K562 (cell line): ENCODE results near the gene MIER2.

Experiments used
- ATF2 ChIP-seq: sonication (generic); formaldehyde crosslinking; IDR thresholded peaks from 2 replicates; pipeline ENCODE4 v1.8.1; 2022; ENCODE audit warnings: missing genetic modification reagents
- EZH2 ChIP-seq: IDR thresholded peaks from 2 replicates; pipeline ENCODE4 v1.6.1; 2012; ENCODE audit warnings: low read depth, mild to moderate bottlenecking, inconsistent platforms, low read length, borderline replicate concordance
- KLF10 ChIP-seq: fragments of 250-450 bp; sonication (Bioruptor Pico); IDR thresholded peaks from 2 replicates; pipeline ENCODE4 v1.6.1; 2021; ENCODE audit warnings: matching md5 sums
- KLF13 ChIP-seq: fragments of 450-650 bp; IDR thresholded peaks from 2 replicates; pipeline ENCODE4 v1.6.1; 2016; ENCODE audit warnings: missing genetic modification characterization, low read depth, mild to moderate bottlenecking, missing compliant biosample characterization, moderate library complexity, borderline replicate concordance
- POLR2AphosphoS5 ChIP-seq: IDR thresholded peaks from 2 replicates; pipeline ENCODE4 v1.6.1; 2011; ENCODE audit warnings: mild to moderate bottlenecking, low read depth, low read length, moderate library complexity; ENCODE audit not compliant: control insufficient read depth, insufficient read depth
- RB1 ChIP-seq: fragments of 450-650 bp; IDR thresholded peaks from 2 replicates; pipeline ENCODE4 v1.6.1; 2017; ENCODE audit warnings: low read depth, mild to moderate bottlenecking
- SMC3 ChIP-seq: conservative IDR thresholded peaks from 2 replicates; pipeline ENCODE4 v1.6.1; 2011; ENCODE audit warnings: low read depth, low read length, improper control_type of control experiment; ENCODE audit not compliant: insufficient read depth
- USF2 ChIP-seq: sonication (generic); formaldehyde crosslinking; IDR thresholded peaks from 2 replicates; pipeline ENCODE4 v1.5.0; 2020; ENCODE audit warnings: missing genetic modification reagents
- ZNF785 ChIP-seq: fragments of 250-450 bp; sonication (Bioruptor Pico); IDR thresholded peaks from 2 replicates; pipeline ENCODE4 v1.4.0; 2020; ENCODE audit warnings: mild to moderate bottlenecking
- TF ChIP-seq, protein P1 (sequence below): sonication (generic); formaldehyde crosslinking; IDR thresholded peaks from 2 replicates; pipeline ENCODE4 v1.8.0; 2022; ENCODE audit warnings: mild to moderate bottlenecking, missing genetic modification reagents
- TF ChIP-seq, protein P2 (sequence below): fragments of 250-450 bp; sonication (Bioruptor Pico); IDR thresholded peaks from 2 replicates; pipeline ENCODE4 v1.8.0; 2021; ENCODE audit warnings: moderate library complexity, mild to moderate bottlenecking, inconsistent platforms

- TF ChIP-seq KLF10 = no peak
- TF ChIP-seq, protein P1, sequence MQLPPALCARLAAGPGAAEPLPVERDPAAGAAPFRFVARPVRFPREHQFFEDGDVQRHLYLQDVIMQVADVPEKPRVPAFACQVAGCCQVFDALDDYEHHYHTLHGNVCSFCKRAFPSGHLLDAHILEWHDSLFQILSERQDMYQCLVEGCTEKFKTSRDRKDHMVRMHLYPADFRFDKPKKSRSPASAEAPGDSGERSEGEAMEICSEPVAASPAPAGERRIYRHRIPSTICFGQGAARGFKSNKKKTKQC = no peak
- no peak for TF ChIP-seq SMC3
- TF ChIP-seq POLR2AphosphoS5 = no peak
- TF ChIP-seq KLF13 (tag) = no peak
- no peak for TF ChIP-seq ZNF785 (CRISPR knock-in tag)
- TF ChIP-seq, protein P2, sequence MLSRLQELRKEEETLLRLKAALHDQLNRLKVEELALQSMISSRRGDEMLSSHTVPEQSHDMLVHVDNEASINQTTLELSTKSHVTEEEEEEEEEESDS = no peak
- no peak for TF ChIP-seq RB1
- no peak for TF ChIP-seq EZH2
- TF ChIP-seq USF2 (CRISPR knock-in tag) = no peak
- no peak for TF ChIP-seq ATF2 (CRISPR knock-in tag)
These were observed 804 bp upstream of the MIER2 start for GRCh38 chr19:345320-345879.
